HEK293 (cell line): ENCODE results near the gene ARAP3.

Experiments
- CTCF ChIA-PET: fragments of 350-600 bp; formaldehyde crosslinking; extraction: SDS; loops from one replicate; lab custom pipeline; 2021; ENCODE audit warnings: antibody characterized with exemption; lab: Yijun Ruan, JAX
- POLR2A ChIA-PET: fragments of 300-600 bp; formaldehyde crosslinking; extraction: SDS; loops from one replicate; lab custom pipeline; 2020; ENCODE audit warnings: antibody characterized with exemption, inconsistent platforms; lab: Yijun Ruan, JAX
- H3K27ac ChIP-seq: fragments of 200-500 bp; sonication (Bioruptor generic); 2 replicates; pipeline ENCODE4 v1.5.1; 2014; ENCODE audit warnings: low read depth, low read length, control low read depth, inconsistent platforms; ENCODE audit errors: extremely low read depth
- H3K36me3 ChIP-seq, 2 experiments: fragments of 200-500 bp in 1 of 2; sonication (Bioruptor generic) in 1 of 2; 1 replicate in 1 of 2; 2 replicates in 1 of 2; pipeline ENCODE4 v1.5.1; 2014 to 2017; ENCODE audit warnings: inconsistent platforms in 2 of 2, low read length in 2 of 2; ENCODE audit not compliant: control insufficient read depth in 2 of 2, insufficient read depth in 1 of 2
- H3K4me1 ChIP-seq: fragments of 200-500 bp; sonication (Bioruptor generic); 2 replicates; pipeline ENCODE4 v1.5.1; 2014; ENCODE audit warnings: mild to moderate bottlenecking, low read length, inconsistent platforms; ENCODE audit not compliant: control insufficient read depth, insufficient read depth
- H3K4me3 ChIP-seq: 2 replicates; pipeline ENCODE4 v1.5.1; 2011; ENCODE audit warnings: low read depth, mild to moderate bottlenecking, control low read depth, low read length, moderate library complexity
- H3K9me3 ChIP-seq: fragments of 200-500 bp; sonication (Bioruptor generic); 2 replicates; pipeline ENCODE4 v1.5.1; 2014; ENCODE audit warnings: low read depth, low read length, inconsistent platforms; ENCODE audit not compliant: control insufficient read depth, insufficient read depth
- BCL11B ChIP-seq: fragments of 450-650 bp; formaldehyde crosslinking; IDR thresholded peaks from 2 replicates; pipeline ENCODE4 v1.5.1; 2016; ENCODE audit warnings: low read depth, missing biosample characterization, missing genetic modification characterization
- PRDM10 ChIP-seq: fragments of 450-650 bp; formaldehyde crosslinking; IDR thresholded peaks from 2 replicates; pipeline ENCODE4 v1.5.1; 2016; ENCODE audit warnings: missing biosample characterization, missing genetic modification characterization
- SP3 ChIP-seq: fragments of 450-650 bp; formaldehyde crosslinking; IDR thresholded peaks from 2 replicates; pipeline ENCODE4 v1.5.1; 2016; ENCODE audit warnings: missing biosample characterization, missing genetic modification characterization
- ZIC2 ChIP-seq: fragments of 450-650 bp; formaldehyde crosslinking; IDR thresholded peaks from 2 replicates; pipeline ENCODE4 v1.5.1; 2016; ENCODE audit warnings: missing biosample characterization, missing genetic modification characterization
- ZNF10 ChIP-seq: fragments of 450-650 bp; formaldehyde crosslinking; IDR thresholded peaks from 2 replicates; pipeline ENCODE4 v1.5.1; 2017; ENCODE audit warnings: missing biosample characterization, missing genetic modification characterization
- ZNF114 ChIP-seq: fragments of 450-650 bp; formaldehyde crosslinking; IDR thresholded peaks from 2 replicates; pipeline ENCODE4 v1.5.0; 2017; ENCODE audit warnings: missing biosample characterization, missing genetic modification characterization
- ZNF175 ChIP-seq: fragments of 450-650 bp; formaldehyde crosslinking; IDR thresholded peaks from 2 replicates; pipeline ENCODE4 v1.5.1; 2016; ENCODE audit warnings: missing biosample characterization, missing genetic modification characterization
- ZNF239 ChIP-seq: fragments of 450-650 bp; formaldehyde crosslinking; IDR thresholded peaks from 2 replicates; pipeline ENCODE4 v1.5.1; 2016; ENCODE audit warnings: missing biosample characterization, missing genetic modification characterization
- ZNF350 ChIP-seq: fragments of 450-650 bp; formaldehyde crosslinking; IDR thresholded peaks from 2 replicates; pipeline ENCODE4 v1.5.0; 2017; ENCODE audit warnings: missing biosample characterization, mild to moderate bottlenecking, missing genetic modification characterization
- ZNF391 ChIP-seq: fragments of 450-650 bp; formaldehyde crosslinking; IDR thresholded peaks from 2 replicates; pipeline ENCODE4 v1.5.1; 2016; ENCODE audit warnings: low read depth, missing biosample characterization, missing genetic modification characterization, borderline replicate concordance
- ZNF561 ChIP-seq: fragments of 450-650 bp; IDR thresholded peaks from 2 replicates; pipeline ENCODE4 v1.5.1; 2018; ENCODE audit warnings: missing biosample characterization, missing genetic modification characterization, borderline replicate concordance
- ZNF571 ChIP-seq: fragments of 450-650 bp; formaldehyde crosslinking; IDR thresholded peaks from 2 replicates; pipeline ENCODE4 v1.5.0; 2017; ENCODE audit warnings: missing biosample characterization, missing genetic modification characterization
- ZNF704 ChIP-seq: fragments of 450-650 bp; formaldehyde crosslinking; IDR thresholded peaks from 2 replicates; pipeline ENCODE4 v1.5.1; 2016; ENCODE audit warnings: missing biosample characterization, missing genetic modification characterization
- ZNF768 ChIP-seq: fragments of 450-650 bp; formaldehyde crosslinking; IDR thresholded peaks from 2 replicates; pipeline ENCODE4 v1.5.1; 2018; ENCODE audit warnings: missing biosample characterization, mild to moderate bottlenecking, missing genetic modification characterization
- ZNF792 ChIP-seq: fragments of 450-650 bp; formaldehyde crosslinking; IDR thresholded peaks from 2 replicates; pipeline ENCODE4 v1.5.1; 2016; ENCODE audit warnings: missing biosample characterization, missing genetic modification characterization
- ZSCAN16 ChIP-seq: fragments of 450-650 bp; formaldehyde crosslinking; IDR thresholded peaks from 2 replicates; pipeline ENCODE4 v1.5.1; 2016; ENCODE audit warnings: missing biosample characterization, missing genetic modification characterization
- ZSCAN23 ChIP-seq: fragments of 450-650 bp; formaldehyde crosslinking; IDR thresholded peaks from 2 replicates; pipeline ENCODE4 v1.5.1; 2016; ENCODE audit warnings: missing biosample characterization, missing genetic modification characterization

The ARAP3 gene

GRCh38 chr5:141717043-141717442, 35.0 kb upstream of the ARAP3 start:
- Histone ChIP-seq H3K4me3 (no peak overlapping the region), H3K9me3 (no peaks in the 10 kb centered on the region), H3K27ac (no peak overlapping the region)
- POLR2A ChIA-PET: no interaction called here
- TF ChIP-seq ZNF561 (tag by site-specific recombination) (no peak), ZNF704 (tag by site-specific recombination) (no peak)
- TF ChIP-seq, all 188 proteins: peak for 0
- CTCF ChIA-PET: interaction anchor here (0.6 to 2.7 kb wide), 5 partner anchors 25 to 973 kb away, joined by 3 to 6 read pairs (median 4); no protein-coding TSS in a partner anchor
- Histone ChIP-seq H3K36me3 (no peaks in the 10 kb centered on the region), H3K4me1 (0 out of 2 replicates have a peak, but pooled peaks cover 2% of the 10 kb centered on the region)

DNA sequence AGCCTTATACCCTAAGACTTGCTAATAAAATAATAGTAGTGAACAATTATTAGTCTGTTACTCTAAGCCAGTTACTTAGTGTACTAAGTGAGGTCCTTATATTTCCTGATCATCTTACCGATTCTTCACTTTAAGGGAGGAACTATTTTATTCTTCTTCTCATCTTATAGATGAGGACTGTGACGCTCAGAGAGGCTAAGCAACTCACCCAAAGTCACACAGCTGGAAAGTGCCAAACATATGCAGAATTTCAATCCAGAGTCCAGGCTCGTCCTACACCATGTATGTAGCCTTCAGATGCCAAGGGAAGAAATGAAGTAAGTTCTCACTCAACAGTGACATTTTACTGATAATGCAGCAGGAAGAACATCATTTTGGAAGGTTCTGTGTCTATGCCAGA, 34.4 kb upstream of the ARAP3 start:
- TF ChIP-seq ZNF768 (tag by site-specific recombination) (peak; percentile 70; the same call in 1 of the 2 replicates), ZNF391 (tag by site-specific recombination) (no peak)
- POLR2A ChIA-PET: no interaction called here

DNA sequence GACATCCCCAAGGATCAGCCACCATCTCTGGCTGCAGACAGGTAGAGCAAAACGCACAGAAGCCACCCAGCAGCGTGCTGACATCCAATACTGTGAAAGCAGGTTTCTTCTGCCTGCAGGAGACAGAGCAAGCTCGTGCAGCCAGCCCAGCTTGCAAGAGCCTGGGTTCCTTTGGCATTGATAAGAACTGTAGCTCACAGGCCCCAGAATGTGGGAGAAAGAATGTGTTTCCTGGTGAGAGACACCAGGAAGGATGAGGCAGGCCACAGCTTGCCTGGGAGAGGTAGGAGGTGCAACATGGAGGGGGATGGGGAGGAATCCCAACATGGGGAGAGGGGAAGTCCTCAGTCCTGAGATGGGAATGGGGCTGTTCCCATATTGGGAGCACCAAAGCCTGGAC, 34.0 kb upstream of the ARAP3 start:
- no peaks in the 10 kb centered on the region for H3K9me3 ChIP-seq
- no peak overlapping the region for H3K27ac ChIP-seq
- no peak for TF ChIP-seq ZNF239 (tag by site-specific recombination)
- peak; percentile 63 for TF ChIP-seq ZIC2
- TF ChIP-seq ZNF10 (tag by site-specific recombination): no peak
- ChIA-PET CTCF (interaction anchor here (0.7 to 2.7 kb wide), 3 partner anchors 16 to 52 kb away, joined by 5 to 6 read pairs (median 5); no protein-coding TSS in a partner anchor), POLR2A (no interaction called here)
- no peaks in the 10 kb centered on the region for H3K36me3 ChIP-seq
- H3K4me3 ChIP-seq: no peak overlapping the region
- H3K4me1 ChIP-seq: 0 out of 2 replicates have a peak, but pooled peaks cover 2% of the 10 kb centered on the region

More for the DNA sequence above, 34.4 kb upstream of the ARAP3 start:
- H3K9me3 ChIP-seq: no peaks in the 10 kb centered on the region
- CTCF ChIA-PET: interaction anchor here (2.0 to 2.7 kb wide), 2 partner anchors 24 to 52 kb away, joined by 5 to 6 read pairs; no protein-coding TSS in a partner anchor
- no peak overlapping the region for H3K4me3 ChIP-seq
- H3K4me1 ChIP-seq: 0 out of 2 replicates have a peak, but pooled peaks cover 2% of the 10 kb centered on the region
- H3K27ac ChIP-seq: no peak overlapping the region
- H3K36me3 ChIP-seq: no peaks in the 10 kb centered on the region

GRCh38 chr5:141715346-141715905, 33.4 kb upstream of the ARAP3 start:
- Histone ChIP-seq H3K9me3 (no peaks in the 10 kb centered on the region), H3K27ac (no peak overlapping the region), H3K4me1 (0 out of 2 replicates have a peak, but pooled peaks cover 2% of the 10 kb centered on the region), H3K36me3 (no peaks in the 10 kb centered on the region), H3K4me3 (no peak overlapping the region)
- ChIA-PET POLR2A (no interaction called here), CTCF (interaction anchor here (0.7 to 2.7 kb wide), 4 partner anchors 16 to 51 kb away, joined by 3 to 6 read pairs (median 4); no protein-coding TSS in a partner anchor)
- no peak for TF ChIP-seq ZSCAN23
- no peak for TF ChIP-seq ZNF350 (tag by site-specific recombination)
- TF ChIP-seq ZNF175: no peak
- TF ChIP-seq ZNF792 (tag by site-specific recombination): no peak
- no peak for TF ChIP-seq BCL11B (tag by site-specific recombination)
- no peak for TF ChIP-seq ZNF114
- no peak for TF ChIP-seq ZSCAN16
- no peak for TF ChIP-seq SP3
- TF ChIP-seq PRDM10 (tag by site-specific recombination): no peak
- no peak for TF ChIP-seq ZNF571 (tag by site-specific recombination)
